Retinal pigment epithelial cell (primary cell): ENCODE results near the gene MIER3.

ENCODE experiments used
- DNase-seq: peaks from one replicate; pipeline ENCODE4 v3.0.0-alpha.2; 2010; ENCODE audit warnings: low read depth
- H3K4me3 ChIP-seq: 2 replicates; pipeline ENCODE4 v1.5.1; 2011; ENCODE audit warnings: mild to moderate bottlenecking, low read length, control low read depth, moderate library complexity
- TF ChIP-seq, protein P1 (sequence below): conservative IDR thresholded peaks from 2 replicates; pipeline ENCODE4 v1.5.1; 2011; ENCODE audit warnings: low read depth, low read length, control low read depth, inconsistent platforms

Gene MIER3

DNA sequence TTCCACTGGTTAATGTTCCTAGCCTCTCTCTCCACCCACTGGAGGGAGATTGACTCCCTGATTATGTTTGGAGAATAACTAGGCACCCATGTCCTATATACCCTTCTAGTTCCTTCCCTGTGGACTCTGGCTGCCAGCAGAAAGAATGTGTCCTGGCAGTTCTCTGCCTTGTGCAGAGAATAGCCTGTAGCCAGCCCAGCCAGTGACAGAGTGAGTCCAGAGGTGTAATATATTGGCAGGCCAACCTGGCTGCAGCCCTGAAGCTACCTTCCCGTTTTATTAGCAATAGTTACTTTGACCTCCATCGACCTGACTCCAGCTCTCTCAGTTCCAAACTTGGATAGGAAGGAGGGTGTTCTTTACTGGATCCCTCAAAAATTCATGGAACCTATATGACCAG is 34.4 kb downstream of the MIER3 start:
- H3K4me3 ChIP-seq, result no peak overlapping the region
- DNase-seq, result no peak
- TF ChIP-seq, protein P1, sequence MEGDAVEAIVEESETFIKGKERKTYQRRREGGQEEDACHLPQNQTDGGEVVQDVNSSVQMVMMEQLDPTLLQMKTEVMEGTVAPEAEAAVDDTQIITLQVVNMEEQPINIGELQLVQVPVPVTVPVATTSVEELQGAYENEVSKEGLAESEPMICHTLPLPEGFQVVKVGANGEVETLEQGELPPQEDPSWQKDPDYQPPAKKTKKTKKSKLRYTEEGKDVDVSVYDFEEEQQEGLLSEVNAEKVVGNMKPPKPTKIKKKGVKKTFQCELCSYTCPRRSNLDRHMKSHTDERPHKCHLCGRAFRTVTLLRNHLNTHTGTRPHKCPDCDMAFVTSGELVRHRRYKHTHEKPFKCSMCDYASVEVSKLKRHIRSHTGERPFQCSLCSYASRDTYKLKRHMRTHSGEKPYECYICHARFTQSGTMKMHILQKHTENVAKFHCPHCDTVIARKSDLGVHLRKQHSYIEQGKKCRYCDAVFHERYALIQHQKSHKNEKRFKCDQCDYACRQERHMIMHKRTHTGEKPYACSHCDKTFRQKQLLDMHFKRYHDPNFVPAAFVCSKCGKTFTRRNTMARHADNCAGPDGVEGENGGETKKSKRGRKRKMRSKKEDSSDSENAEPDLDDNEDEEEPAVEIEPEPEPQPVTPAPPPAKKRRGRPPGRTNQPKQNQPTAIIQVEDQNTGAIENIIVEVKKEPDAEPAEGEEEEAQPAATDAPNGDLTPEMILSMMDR, result no peak

DNA sequence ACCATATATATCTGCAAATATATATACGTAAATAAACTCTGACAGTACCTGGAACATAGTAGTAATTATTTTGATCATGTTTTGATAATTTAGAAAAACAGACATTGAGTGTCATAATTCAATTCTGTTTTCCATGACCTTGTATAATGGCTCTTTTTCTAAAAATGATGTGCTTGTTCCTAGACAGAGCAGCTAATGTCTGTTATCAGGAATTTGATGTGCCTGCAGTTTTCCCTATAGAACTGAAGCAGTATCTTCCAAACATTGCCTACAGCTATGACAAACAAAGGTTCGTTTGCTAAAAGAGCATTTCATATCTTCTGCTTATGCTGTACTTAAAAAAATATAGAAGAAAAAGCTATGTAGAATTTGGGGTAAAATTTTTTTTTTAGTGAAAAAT is 37.2 kb downstream of the MIER3 start:
- no peak for DNase-seq
- H3K4me3 ChIP-seq, result no peak overlapping the region
- TF ChIP-seq, protein P1, result no peak

DNA sequence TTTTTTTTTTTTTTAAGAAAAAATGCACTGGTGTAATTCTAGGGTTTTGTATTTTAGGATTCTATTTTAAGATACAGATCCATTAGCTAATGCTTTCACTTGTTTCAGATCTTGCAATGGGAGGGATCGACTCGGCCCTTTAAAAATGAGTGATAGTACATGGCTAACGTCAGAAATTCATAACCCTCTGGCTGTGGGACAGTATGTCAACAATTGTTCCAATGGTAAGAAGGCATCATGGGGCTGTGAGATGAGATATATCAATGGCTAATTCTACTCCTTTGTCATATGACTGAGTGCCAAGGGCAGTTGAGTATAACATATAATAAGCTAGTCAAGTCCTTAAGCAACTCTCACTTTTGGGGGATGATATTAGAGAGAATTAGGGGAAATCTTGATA is 38.2 kb downstream of the MIER3 start:
- TF ChIP-seq, protein P1, result no peak
- DNase-seq, result no peak
- H3K4me3 ChIP-seq, result no peak overlapping the region

DNA sequence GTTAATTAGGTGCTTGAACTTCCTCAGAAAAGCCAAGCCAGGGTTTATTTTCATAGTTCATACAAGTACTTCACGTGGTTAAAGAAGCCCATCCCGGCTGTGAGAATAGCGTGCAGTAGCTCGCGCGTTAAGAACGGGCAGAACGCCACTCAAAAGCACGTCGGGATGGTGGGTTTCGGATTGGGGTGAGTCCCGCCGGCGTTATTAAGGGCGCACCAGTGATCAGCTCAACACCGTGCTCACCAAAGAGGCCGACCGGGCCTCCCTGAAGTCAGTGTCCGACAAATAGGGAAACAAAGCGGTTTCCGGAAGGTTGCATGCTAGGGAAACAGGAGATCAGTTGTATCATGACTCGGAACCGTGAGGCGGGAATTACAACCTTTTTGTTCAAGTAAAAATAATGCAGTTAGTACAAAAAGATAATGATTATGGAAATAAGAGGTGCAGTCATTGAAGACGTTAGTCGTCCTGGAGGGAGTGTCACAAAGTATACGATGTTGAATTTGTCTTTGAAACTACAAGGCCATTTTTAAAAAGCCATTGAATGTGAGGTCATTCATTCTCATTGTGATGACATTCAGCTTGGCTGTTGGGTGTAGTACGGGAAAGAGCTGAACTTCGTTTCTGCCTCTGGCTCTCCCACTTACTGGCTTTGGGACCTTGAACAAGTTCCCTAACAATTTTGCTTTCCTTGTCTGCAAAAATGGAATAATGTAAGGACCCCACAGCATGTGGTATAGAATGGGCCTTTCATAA is 41.5 kb downstream of the MIER3 start:
- DNase-seq, result no peak
- H3K4me3 ChIP-seq, result peak overlapping the region; percentile 84
- TF ChIP-seq, protein P1, result no peak

DNA sequence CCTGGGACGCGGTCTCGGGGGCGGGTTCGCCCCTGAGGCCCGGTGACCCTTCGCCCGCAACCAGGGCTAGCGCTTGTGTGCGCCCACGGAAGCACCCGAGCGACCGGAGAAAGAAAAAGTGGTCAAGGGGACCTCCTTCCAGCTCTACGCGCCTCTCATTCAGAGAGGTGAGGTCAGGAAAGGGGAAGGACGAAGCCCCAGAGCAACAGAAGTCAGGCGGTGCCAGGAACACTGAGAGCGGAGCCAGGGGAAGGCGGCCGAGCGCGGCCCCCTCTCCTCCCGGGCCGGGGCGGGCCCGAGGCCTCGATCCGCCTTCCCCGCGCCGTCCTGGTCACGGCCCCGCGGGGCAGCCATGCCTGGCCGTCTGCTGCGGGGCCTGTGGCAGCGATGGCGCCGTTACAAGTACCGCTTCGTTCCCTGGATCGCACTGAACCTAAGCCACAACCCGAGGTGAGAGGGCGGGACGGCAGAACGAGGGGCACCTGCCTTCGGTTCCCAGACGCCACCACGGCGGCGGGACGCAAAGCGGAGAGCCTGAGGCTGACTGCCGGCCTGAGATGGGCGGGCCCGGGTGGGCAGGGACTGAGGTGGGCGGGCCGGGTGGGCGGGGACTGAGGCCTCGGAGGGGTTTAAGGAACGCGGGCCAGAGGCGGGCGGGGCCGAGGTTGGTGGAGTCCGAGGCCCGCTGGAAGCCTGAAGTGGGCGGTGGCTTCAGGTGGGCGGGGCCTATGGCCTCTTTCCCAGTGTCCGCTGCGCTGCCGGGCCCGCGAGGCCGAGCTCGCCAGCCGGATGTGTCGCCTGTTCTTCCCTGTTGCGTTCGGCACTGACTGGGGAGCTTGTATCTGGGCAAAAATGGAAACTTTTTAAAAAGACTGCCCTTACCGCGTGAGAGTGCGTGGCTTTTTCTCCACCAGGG is 42.4 kb downstream of the MIER3 start, which contains the start of gene SETD9:
TSS of gene SETD9 (plus strand) at position 303 of the 916 bp plus-strand sequence. CDS start at position 353, 50 bp downstream.
- peak; percentile 89 for DNase-seq
- TF ChIP-seq, protein P1, result no peak
- peak within 1 kb of the TSS; percentile 84 for H3K4me3 ChIP-seq

DNA sequence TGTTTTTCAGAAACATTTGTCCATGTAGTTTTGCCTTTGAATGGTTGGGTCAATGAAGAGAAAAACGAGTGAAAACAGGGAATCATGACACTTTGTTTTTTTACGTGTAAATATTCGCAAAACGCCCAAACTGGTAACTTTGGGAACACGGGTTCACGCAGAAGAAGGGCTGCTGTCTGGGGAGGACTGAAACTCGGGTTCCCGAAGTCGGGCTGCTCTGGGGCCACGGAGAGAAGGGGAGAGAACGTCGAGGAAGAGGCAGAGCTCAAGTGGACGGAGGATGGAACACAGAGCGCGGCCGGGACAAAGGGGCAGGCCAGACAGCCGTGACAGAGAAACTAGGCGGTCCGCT is 43.0 kb downstream of the MIER3 start:
- TF ChIP-seq, protein P1, result no peak
- H3K4me3 ChIP-seq, result peak overlapping the region; percentile 64
- no peak for DNase-seq
